ENCODE data around the gene JAK1. TPM values are rescaled to one million over a fixed set of nuclear protein-coding genes. Genes with fewer than 3 reads are reported as not detected.

JAK1 gene
- total RNA-seq, 1 experiment from 2014 or later: 27.8 TPM

DNA sequence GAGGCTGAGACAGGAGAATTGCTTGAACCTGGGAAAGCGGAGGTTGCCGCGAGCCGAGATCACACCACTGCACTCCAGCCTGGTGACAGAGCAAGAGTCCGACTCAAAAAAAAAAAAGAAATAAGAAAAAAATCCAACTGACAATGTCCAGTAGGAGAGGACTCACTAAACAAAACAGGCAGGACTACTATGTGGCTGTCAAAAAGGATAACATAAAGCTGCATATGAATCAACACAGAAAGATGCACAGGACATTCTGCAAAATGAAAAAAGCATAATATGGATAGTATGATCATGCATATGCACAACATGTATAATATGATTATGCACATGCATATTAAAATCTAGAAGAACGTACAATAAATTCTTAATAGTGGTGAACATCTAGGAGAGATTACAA, 80.7 kb downstream of the JAK1 start:
- DNase-seq (ENCODE audit: low spot score) (no peak), ATAC-seq (no peak)
- peaks cover 32% of the 10 kb centered on the region for H3K4me1 Mint-ChIP-seq
- H3K36me3 Mint-ChIP-seq: no peaks in the 10 kb centered on the region
- no peak overlapping the region for H3K4me3 Mint-ChIP-seq
- TF ChIP-seq HMGA2 (CRISPR knock-in tag; IDR thresholded peaks at IDR 0.05) (no peak), ZNF219 (CRISPR knock-in tag; IDR thresholded peaks at IDR 0.05; ENCODE audit: borderline replicate concordance) (no peak)
- no peak overlapping the region for H3K27ac Mint-ChIP-seq
- ChIA-PET POLR2A (no interaction called here), CTCF (no interaction called here)
- H3K9me3 Mint-ChIP-seq: no peaks in the 10 kb centered on the region
- no peaks in the 10 kb centered on the region for H3K27me3 Mint-ChIP-seq (ENCODE audit: low read depth)

DNA sequence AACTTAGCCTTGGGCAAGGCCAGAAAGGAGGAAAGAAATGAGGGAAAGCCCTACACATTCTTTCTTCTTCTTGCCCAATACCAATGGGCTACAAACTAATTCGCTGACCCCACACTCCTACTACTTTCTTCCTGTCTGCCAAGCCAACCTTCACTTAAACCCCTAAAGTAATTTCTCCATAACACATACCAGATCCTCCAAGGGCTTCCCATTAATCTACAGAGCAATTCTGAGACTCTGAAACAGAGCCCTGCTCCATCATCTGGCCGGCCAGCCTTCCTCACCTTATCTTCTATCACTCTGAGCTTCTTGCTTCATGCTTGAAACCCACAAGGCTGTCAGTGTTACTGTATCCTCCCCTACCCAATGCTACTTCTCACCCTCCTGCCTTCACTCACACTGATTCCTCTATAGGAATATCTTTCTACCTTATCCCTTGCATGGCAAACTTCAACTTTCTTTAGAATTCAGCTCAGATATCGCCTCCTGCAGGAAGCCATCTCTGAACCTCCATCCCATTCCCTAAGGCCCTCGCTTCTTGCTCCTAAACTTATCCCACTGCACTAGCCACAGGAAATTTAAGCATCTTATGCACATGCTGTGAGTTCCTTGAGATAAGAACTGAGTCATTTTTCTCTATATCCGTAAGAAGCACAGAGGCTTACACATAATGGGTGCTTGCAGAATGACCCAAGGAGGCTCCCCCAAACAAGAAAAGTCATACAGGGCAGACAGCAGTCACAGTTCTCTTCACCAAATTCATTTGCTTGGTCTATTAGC, 81.9 kb downstream of the JAK1 start:
- Mint-ChIP-seq H3K9me3 (no peaks in the 10 kb centered on the region), H3K27me3 (ENCODE audit: low read depth) (no peaks in the 10 kb centered on the region), H3K36me3 (no peaks in the 10 kb centered on the region), H3K27ac (no peak overlapping the region), H3K4me3 (no peak overlapping the region), H3K4me1 (peaks cover 26% of the 10 kb centered on the region)
- no peak for TF ChIP-seq ESRRA (CRISPR knock-in tag; IDR thresholded peaks at IDR 0.05; ENCODE audit: borderline replicate concordance)
- DNase-seq (ENCODE audit: low spot score) (no peak), ATAC-seq (no peak)
- ChIA-PET POLR2A (no interaction called here), CTCF (interaction anchor here (0.6 to 1.3 kb wide), 2 partner anchors 14 to 137 kb away, joined by 3 to 4 read pairs; no protein-coding TSS in a partner anchor)

DNA sequence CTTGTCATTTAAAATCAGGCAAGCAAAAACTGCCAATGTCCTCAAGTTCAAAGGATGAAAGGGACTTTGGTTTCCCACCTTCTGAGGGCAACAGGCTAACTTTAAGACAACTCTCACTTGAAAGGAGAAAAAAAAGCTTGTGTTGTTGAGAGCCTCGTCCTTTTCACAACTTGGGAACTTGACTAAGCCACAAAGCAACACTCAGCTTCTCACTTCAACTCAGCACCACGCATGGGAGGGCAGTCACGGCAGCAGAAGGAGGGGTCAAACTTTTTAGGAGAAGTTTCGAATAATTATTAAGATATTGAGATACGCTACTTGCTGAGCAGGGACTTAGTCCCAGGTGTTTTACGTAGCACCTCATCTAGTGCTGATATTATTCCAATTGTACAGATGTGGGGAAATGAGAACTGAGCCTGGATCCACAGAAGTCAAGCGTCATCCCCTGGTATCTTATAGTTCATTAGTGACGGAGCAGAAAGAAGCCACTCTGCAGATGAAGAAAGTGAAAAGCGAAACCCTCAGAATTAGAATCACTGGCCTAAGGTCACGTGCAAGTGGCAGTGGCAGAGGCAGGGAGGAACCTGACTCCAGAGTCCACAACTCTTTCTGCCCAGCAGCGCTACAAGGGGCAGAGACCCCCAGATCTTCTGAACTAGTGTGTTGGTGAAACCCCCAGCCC, 83.6 kb downstream of the JAK1 start:
- no peaks in the 10 kb centered on the region for H3K9me3 Mint-ChIP-seq
- ChIA-PET POLR2A (no interaction called here), CTCF (no interaction called here)
- no peak for ATAC-seq
- no peaks in the 10 kb centered on the region for H3K27me3 Mint-ChIP-seq (ENCODE audit: low read depth)
- TF ChIP-seq FOXK1 (CRISPR knock-in tag; IDR thresholded peaks at IDR 0.05) (no peak), PRRX2 (CRISPR knock-in tag; IDR thresholded peaks at IDR 0.05) (no peak), NFE2L1 (CRISPR knock-in tag; IDR thresholded peaks at IDR 0.05) (no peak), EMX1 (CRISPR knock-in tag; IDR thresholded peaks at IDR 0.05) (no peak), NR2C2 (CRISPR knock-in tag; IDR thresholded peaks at IDR 0.05) (no peak), FOXJ3 (CRISPR knock-in tag; IDR thresholded peaks at IDR 0.05; ENCODE audit: borderline replicate concordance) (no peak), JUN (CRISPR knock-in tag; IDR thresholded peaks at IDR 0.05) (no peak), ELF4 (CRISPR knock-in tag; IDR thresholded peaks at IDR 0.05; ENCODE audit: low read depth) (no peak), RELA (CRISPR knock-in tag; IDR thresholded peaks at IDR 0.05; ENCODE audit: borderline replicate concordance) (no peak), FOXP1 (CRISPR knock-in tag; IDR thresholded peaks at IDR 0.05; ENCODE audit: borderline replicate concordance) (no peak)
- TF ChIP-seq, protein P1, sequence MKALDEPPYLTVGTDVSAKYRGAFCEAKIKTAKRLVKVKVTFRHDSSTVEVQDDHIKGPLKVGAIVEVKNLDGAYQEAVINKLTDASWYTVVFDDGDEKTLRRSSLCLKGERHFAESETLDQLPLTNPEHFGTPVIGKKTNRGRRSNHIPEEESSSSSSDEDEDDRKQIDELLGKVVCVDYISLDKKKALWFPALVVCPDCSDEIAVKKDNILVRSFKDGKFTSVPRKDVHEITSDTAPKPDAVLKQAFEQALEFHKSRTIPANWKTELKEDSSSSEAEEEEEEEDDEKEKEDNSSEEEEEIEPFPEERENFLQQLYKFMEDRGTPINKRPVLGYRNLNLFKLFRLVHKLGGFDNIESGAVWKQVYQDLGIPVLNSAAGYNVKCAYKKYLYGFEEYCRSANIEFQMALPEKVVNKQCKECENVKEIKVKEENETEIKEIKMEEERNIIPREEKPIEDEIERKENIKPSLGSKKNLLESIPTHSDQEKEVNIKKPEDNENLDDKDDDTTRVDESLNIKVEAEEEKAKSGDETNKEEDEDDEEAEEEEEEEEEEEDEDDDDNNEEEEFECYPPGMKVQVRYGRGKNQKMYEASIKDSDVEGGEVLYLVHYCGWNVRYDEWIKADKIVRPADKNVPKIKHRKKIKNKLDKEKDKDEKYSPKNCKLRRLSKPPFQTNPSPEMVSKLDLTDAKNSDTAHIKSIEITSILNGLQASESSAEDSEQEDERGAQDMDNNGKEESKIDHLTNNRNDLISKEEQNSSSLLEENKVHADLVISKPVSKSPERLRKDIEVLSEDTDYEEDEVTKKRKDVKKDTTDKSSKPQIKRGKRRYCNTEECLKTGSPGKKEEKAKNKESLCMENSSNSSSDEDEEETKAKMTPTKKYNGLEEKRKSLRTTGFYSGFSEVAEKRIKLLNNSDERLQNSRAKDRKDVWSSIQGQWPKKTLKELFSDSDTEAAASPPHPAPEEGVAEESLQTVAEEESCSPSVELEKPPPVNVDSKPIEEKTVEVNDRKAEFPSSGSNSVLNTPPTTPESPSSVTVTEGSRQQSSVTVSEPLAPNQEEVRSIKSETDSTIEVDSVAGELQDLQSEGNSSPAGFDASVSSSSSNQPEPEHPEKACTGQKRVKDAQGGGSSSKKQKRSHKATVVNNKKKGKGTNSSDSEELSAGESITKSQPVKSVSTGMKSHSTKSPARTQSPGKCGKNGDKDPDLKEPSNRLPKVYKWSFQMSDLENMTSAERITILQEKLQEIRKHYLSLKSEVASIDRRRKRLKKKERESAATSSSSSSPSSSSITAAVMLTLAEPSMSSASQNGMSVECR (CRISPR knock-in tag; IDR thresholded peaks at IDR 0.05; ENCODE audit: borderline replicate concordance): no peak
- TF ChIP-seq, protein P2, sequence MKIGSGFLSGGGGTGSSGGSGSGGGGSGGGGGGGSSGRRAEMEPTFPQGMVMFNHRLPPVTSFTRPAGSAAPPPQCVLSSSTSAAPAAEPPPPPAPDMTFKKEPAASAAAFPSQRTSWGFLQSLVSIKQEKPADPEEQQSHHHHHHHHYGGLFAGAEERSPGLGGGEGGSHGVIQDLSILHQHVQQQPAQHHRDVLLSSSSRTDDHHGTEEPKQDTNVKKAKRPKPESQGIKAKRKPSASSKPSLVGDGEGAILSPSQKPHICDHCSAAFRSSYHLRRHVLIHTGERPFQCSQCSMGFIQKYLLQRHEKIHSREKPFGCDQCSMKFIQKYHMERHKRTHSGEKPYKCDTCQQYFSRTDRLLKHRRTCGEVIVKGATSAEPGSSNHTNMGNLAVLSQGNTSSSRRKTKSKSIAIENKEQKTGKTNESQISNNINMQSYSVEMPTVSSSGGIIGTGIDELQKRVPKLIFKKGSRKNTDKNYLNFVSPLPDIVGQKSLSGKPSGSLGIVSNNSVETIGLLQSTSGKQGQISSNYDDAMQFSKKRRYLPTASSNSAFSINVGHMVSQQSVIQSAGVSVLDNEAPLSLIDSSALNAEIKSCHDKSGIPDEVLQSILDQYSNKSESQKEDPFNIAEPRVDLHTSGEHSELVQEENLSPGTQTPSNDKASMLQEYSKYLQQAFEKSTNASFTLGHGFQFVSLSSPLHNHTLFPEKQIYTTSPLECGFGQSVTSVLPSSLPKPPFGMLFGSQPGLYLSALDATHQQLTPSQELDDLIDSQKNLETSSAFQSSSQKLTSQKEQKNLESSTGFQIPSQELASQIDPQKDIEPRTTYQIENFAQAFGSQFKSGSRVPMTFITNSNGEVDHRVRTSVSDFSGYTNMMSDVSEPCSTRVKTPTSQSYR (CRISPR knock-in tag; IDR thresholded peaks at IDR 0.05): no peak
- TF ChIP-seq, protein P3, sequence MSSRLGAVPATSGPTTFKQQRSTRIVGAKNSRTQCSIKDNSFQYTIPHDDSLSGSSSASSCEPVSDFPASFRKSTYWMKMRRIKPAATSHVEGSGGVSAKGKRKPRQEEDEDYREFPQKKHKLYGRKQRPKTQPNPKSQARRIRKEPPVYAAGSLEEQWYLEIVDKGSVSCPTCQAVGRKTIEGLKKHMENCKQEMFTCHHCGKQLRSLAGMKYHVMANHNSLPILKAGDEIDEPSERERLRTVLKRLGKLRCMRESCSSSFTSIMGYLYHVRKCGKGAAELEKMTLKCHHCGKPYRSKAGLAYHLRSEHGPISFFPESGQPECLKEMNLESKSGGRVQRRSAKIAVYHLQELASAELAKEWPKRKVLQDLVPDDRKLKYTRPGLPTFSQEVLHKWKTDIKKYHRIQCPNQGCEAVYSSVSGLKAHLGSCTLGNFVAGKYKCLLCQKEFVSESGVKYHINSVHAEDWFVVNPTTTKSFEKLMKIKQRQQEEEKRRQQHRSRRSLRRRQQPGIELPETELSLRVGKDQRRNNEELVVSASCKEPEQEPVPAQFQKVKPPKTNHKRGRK (CRISPR knock-in tag; IDR thresholded peaks at IDR 0.05; ENCODE audit: borderline replicate concordance): no peak
- TF ChIP-seq, protein P4, sequence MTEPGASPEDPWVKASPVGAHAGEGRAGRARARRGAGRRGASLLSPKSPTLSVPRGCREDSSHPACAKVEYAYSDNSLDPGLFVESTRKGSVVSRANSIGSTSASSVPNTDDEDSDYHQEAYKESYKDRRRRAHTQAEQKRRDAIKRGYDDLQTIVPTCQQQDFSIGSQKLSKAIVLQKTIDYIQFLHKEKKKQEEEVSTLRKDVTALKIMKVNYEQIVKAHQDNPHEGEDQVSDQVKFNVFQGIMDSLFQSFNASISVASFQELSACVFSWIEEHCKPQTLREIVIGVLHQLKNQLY (CRISPR knock-in tag; IDR thresholded peaks at IDR 0.05): no peak
- TF ChIP-seq, protein P5, sequence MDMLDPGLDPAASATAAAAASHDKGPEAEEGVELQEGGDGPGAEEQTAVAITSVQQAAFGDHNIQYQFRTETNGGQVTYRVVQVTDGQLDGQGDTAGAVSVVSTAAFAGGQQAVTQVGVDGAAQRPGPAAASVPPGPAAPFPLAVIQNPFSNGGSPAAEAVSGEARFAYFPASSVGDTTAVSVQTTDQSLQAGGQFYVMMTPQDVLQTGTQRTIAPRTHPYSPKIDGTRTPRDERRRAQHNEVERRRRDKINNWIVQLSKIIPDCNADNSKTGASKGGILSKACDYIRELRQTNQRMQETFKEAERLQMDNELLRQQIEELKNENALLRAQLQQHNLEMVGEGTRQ (CRISPR knock-in tag; IDR thresholded peaks at IDR 0.05): no peak
- H3K4me3 Mint-ChIP-seq: no peak overlapping the region
- peaks cover 18% of the 10 kb centered on the region for H3K4me1 Mint-ChIP-seq
- DNase-seq (ENCODE audit: low spot score): no peak
- 0 out of 2 replicates have a peak, but pooled peaks cover 4% of the 10 kb centered on the region for H3K36me3 Mint-ChIP-seq
- no peak overlapping the region for H3K27ac Mint-ChIP-seq

Measured in WTC11 (cell line).